Memory B cell (primary cell): ENCODE results near the gene PLSCR1.

Source experiments
- ATAC-seq: fragments of 150-1000 bp; cut with Tn5 transposase; 2 replicates; pipeline ENCODE4 v1.10.0; 2021; ENCODE audit warnings: low read depth, mild to moderate bottlenecking, moderate library complexity
- DNase-seq, 2 donors: peaks; one replicate each; pipeline ENCODE4 v3.0.0; 2022; ENCODE audit warnings: low spot score in 2 of 2
- H3K27ac Mint-ChIP-seq: one replicate; pipeline ENCODE4 v1.8.0; 2022; ENCODE audit warnings: mild to moderate bottlenecking, moderate library complexity, mixed read lengths
- H3K27me3 Mint-ChIP-seq: one replicate; pipeline ENCODE4 v1.8.0; 2022; ENCODE audit warnings: mixed read lengths
- H3K36me3 Mint-ChIP-seq: one replicate; pipeline ENCODE4 v1.8.0; 2022; ENCODE audit warnings: mild to moderate bottlenecking, mixed read lengths
- H3K4me1 Mint-ChIP-seq: one replicate; pipeline ENCODE4 v1.8.0; 2022; ENCODE audit warnings: mixed read lengths
- H3K4me3 Mint-ChIP-seq: one replicate; pipeline ENCODE4 v1.8.0; 2022; ENCODE audit warnings: mild to moderate bottlenecking, moderate library complexity, mixed read lengths
- H3K9me3 Mint-ChIP-seq: one replicate; pipeline ENCODE4 v1.8.0; 2022; ENCODE audit warnings: mixed read lengths

The PLSCR1 gene, protein sequence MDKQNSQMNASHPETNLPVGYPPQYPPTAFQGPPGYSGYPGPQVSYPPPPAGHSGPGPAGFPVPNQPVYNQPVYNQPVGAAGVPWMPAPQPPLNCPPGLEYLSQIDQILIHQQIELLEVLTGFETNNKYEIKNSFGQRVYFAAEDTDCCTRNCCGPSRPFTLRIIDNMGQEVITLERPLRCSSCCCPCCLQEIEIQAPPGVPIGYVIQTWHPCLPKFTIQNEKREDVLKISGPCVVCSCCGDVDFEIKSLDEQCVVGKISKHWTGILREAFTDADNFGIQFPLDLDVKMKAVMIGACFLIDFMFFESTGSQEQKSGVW

DNA sequence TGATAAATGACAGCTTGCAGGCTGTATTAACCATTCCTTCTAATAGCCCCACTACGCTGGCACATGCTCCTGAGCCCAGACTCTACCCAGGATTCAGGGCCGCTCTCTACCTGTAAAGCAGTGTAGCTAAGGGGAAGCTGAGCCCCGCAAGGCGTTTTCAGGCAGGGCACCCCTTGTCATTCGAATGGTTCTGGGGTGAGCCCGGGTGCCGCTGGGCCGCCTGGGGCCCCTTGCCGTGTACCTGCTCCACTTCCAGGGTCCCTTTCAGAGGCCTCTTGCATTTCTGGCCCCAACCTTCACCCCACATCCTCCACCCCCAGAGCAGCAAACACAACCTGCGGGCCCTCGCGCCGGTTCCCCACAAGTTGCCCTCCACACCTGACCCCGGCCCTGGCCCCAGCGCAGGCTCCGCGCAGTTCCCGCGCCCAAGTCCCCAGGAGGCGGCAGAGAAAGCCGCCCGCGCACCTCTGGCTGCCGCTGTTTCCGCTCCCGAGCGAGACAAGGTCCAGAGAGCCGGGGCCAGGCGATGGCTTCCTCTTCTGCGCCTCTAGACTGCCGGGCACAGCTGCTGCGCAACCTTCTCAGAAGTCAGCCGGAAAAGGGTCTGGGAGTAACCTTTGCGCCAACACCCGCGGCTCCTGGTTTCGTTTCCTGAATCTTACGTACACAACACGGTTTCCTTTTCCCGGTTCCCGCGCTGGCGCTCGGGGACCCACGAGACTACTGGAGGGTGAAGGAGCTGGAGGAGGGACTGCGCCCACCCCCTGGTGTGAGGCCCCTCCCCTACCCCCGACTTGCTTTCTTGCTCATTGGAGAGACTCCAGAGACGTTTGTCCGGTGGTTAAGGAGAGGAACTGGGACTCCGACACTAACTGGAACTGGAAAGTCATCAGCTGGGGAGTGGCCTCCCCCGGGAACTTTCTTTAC, at the start of gene PLSCR1:
Gene PLSCR1, minus strand, starts transcription at position 606 of the 927 bp plus-strand sequence. CDS start 8,055 bp downstream, outside the sequence.
- peak within 1 kb of the TSS; percentile 93 for H3K4me3 Mint-ChIP-seq
- ATAC-seq (peak; percentile 85), DNase-seq (peak; percentile 49 to 68)
- H3K27me3 Mint-ChIP-seq = no peaks in the 10 kb centered on the region
- H3K9me3 Mint-ChIP-seq = no peaks in the 10 kb centered on the region
- peaks cover 32% of the 10 kb centered on the region for H3K4me1 Mint-ChIP-seq
- peak within 1 kb of the TSS; percentile 94 for H3K27ac Mint-ChIP-seq
- no peaks in the 10 kb centered on the region for H3K36me3 Mint-ChIP-seq

DNA sequence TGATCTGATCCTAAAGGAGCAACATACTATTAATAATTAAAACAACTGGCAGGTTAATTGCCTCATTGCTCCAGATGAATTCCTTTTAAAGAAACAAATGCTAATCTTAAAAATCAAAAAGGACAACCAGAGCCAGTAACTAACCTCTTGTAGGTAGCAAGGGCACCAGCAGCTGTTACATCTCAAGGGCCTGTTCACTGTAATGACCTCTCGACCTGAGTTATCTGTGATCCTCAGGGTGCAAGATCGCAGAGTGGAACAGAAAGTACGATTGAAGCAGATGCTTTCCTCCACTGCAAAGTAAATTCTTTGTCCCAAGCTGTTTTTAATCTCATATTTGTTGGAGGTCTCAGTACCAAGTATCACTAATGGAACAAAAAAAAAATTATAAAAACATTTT, 49.4 kb upstream of the PLSCR1 start:
- no peak overlapping the region for H3K4me3 Mint-ChIP-seq
- H3K27me3 Mint-ChIP-seq = peaks cover 1% of the 10 kb centered on the region
- no peaks in the 10 kb centered on the region for H3K9me3 Mint-ChIP-seq
- no peaks in the 10 kb centered on the region for H3K36me3 Mint-ChIP-seq
- DNase-seq (no peak), ATAC-seq (no peak)
- no peaks in the 10 kb centered on the region for H3K4me1 Mint-ChIP-seq
- H3K27ac Mint-ChIP-seq = no peak overlapping the region

- Mint-ChIP-seq H3K4me1 (no peaks in the 10 kb centered on the region), H3K27me3 (peaks cover 3% of the 10 kb centered on the region), H3K27ac (no peak overlapping the region), H3K9me3 (no peaks in the 10 kb centered on the region), H3K36me3 (no peaks in the 10 kb centered on the region), H3K4me3 (no peak overlapping the region)
- ATAC-seq = no peak
- no peak for DNase-seq
Measured at GRCh38 chr3:146590521-146590920, 46.1 kb upstream of the PLSCR1 start.

- DNase-seq (no peak), ATAC-seq (no peak)
- no peaks in the 10 kb centered on the region for H3K9me3 Mint-ChIP-seq
- no peaks in the 10 kb centered on the region for H3K36me3 Mint-ChIP-seq
- no peak overlapping the region for H3K27ac Mint-ChIP-seq
- no peaks in the 10 kb centered on the region for H3K4me1 Mint-ChIP-seq
- H3K4me3 Mint-ChIP-seq = no peak overlapping the region
- H3K27me3 Mint-ChIP-seq = peaks cover 3% of the 10 kb centered on the region
Measured at GRCh38 chr3:146589899-146590508, 45.6 kb upstream of the PLSCR1 start.

GRCh38 chr3:146585156-146585555, 40.7 kb upstream of the PLSCR1 start:
- ATAC-seq (no peak), DNase-seq (no peak)
- Mint-ChIP-seq H3K4me3 (no peak overlapping the region), H3K27ac (no peak overlapping the region), H3K27me3 (peaks cover 3% of the 10 kb centered on the region), H3K9me3 (peaks cover 1% of the 10 kb centered on the region), H3K36me3 (no peaks in the 10 kb centered on the region), H3K4me1 (no peaks in the 10 kb centered on the region)

- Mint-ChIP-seq H3K4me3 (no peak overlapping the region), H3K27ac (peak overlapping the region; percentile 50), H3K9me3 (peaks cover 1% of the 10 kb centered on the region), H3K36me3 (no peaks in the 10 kb centered on the region), H3K27me3 (peaks cover 1% of the 10 kb centered on the region), H3K4me1 (no peaks in the 10 kb centered on the region)
- ATAC-seq = no peak
- DNase-seq = no peak
Measured at GRCh38 chr3:146581951-146582467, 37.6 kb upstream of the PLSCR1 start.

GRCh38 chr3:146581080-146581601, 36.7 kb upstream of the PLSCR1 start:
- no peak overlapping the region for H3K4me3 Mint-ChIP-seq
- H3K27me3 Mint-ChIP-seq = no peaks in the 10 kb centered on the region
- H3K4me1 Mint-ChIP-seq = no peaks in the 10 kb centered on the region
- no peaks in the 10 kb centered on the region for H3K36me3 Mint-ChIP-seq
- DNase-seq (no peak), ATAC-seq (no peak)
- no peak overlapping the region for H3K27ac Mint-ChIP-seq
- peaks cover 1% of the 10 kb centered on the region for H3K9me3 Mint-ChIP-seq

DNA sequence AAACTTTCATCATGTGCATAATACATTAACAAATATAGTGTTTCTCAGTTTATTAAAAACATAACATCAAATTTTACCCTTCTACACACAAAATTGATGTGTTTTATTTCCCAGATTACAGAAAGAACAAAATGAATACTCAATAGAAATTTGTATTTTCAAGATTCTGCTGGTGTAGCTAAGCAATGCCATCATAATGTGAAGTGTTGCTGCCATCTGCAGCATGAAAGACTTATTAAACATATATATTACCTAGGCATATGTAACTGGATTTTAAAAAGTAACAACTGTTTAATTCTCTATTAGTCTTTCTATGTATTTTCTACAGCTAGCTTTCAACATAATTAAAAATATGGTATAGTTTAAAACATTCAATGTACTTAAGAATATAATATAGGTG, 33.3 kb upstream of the PLSCR1 start:
- peak in 1 of 2 donors; percentile 3 for DNase-seq
- Mint-ChIP-seq H3K36me3 (no peaks in the 10 kb centered on the region), H3K4me3 (no peak overlapping the region), H3K4me1 (no peaks in the 10 kb centered on the region), H3K27me3 (no peaks in the 10 kb centered on the region), H3K9me3 (no peaks in the 10 kb centered on the region), H3K27ac (no peak overlapping the region)
- peak; percentile 57 for ATAC-seq

- DNase-seq = no peak
- no peaks in the 10 kb centered on the region for H3K27me3 Mint-ChIP-seq
- no peaks in the 10 kb centered on the region for H3K9me3 Mint-ChIP-seq
- no peak overlapping the region for H3K27ac Mint-ChIP-seq
- ATAC-seq = no peak
- no peaks in the 10 kb centered on the region for H3K4me1 Mint-ChIP-seq
- H3K4me3 Mint-ChIP-seq = no peak overlapping the region
- no peaks in the 10 kb centered on the region for H3K36me3 Mint-ChIP-seq
Measured at GRCh38 chr3:146575636-146576035, 31.2 kb upstream of the PLSCR1 start.

DNA sequence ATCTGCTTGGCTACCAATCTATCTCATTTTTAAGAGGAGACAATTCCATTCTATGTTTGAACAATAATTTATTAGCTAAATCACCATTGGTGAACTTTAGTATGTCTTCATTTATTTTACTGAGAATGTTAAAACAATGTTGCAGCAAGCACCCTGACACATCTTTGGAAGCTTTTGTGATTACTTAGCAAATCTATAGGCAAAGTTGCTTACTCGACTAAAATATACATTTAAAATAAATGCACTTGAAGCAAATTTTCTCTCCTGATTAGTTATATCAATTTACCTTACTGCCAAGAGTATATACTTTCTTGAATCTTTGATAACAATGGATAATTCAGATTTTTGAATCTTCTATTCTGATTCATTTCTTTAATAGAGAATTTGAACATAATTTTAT, 29.8 kb upstream of the PLSCR1 start:
- Mint-ChIP-seq H3K27ac (no peak overlapping the region), H3K9me3 (no peaks in the 10 kb centered on the region), H3K36me3 (no peaks in the 10 kb centered on the region), H3K4me3 (no peak overlapping the region), H3K27me3 (no peaks in the 10 kb centered on the region), H3K4me1 (no peaks in the 10 kb centered on the region)
- DNase-seq (no peak), ATAC-seq (no peak)

DNA sequence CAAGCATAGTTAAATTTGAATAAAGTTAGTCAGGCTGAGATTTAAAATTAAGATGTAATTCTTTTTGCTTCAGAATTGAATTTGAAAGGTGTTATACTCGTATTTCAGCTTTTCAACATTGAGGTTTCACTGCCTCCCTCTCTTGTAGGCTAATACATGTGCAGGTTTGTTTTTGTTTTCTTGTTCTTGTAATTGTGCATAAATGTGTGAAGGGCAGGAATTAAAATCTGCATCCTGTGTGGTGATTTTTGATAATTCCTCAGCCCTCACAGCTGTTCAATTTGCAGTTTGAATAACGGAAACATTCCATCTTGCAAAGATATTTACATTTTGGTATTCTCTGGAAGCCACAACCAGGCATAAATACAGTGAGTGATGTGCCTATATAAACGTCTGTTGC, 24.9 kb upstream of the PLSCR1 start:
- Mint-ChIP-seq H3K36me3 (no peaks in the 10 kb centered on the region), H3K9me3 (no peaks in the 10 kb centered on the region), H3K4me3 (no peak overlapping the region), H3K4me1 (no peaks in the 10 kb centered on the region), H3K27ac (no peak overlapping the region), H3K27me3 (no peaks in the 10 kb centered on the region)
- no peak for ATAC-seq
- DNase-seq = no peak

- H3K9me3 Mint-ChIP-seq = peaks cover 1% of the 10 kb centered on the region
- no peak overlapping the region for H3K4me3 Mint-ChIP-seq
- ATAC-seq (no peak), DNase-seq (no peak)
- no peak overlapping the region for H3K27ac Mint-ChIP-seq
- H3K36me3 Mint-ChIP-seq = no peaks in the 10 kb centered on the region
- peaks cover 1% of the 10 kb centered on the region for H3K27me3 Mint-ChIP-seq
- no peaks in the 10 kb centered on the region for H3K4me1 Mint-ChIP-seq
Measured at GRCh38 chr3:146566138-146566537, 21.7 kb upstream of the PLSCR1 start.

DNA sequence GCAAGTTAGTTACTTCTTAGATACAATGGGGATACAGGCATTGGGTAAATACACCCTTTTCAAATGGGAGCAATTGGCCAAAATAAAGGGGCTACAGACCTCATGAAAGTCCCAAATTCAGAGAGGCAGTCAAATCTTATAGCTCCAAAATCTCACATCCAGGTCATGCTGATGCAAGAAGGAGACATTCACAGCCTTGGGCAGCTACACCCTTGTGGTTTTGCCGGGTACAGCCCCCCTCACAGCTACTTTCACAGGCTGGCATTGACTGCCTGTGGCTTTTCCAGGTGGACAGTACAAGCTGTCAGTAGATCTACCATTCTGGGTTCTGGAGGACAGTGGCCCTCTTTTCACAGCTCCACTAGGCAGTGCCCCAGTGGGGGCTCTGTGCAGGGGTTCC, 17.5 kb upstream of the PLSCR1 start:
- H3K4me3 Mint-ChIP-seq = no peak overlapping the region
- H3K9me3 Mint-ChIP-seq = peaks cover 1% of the 10 kb centered on the region
- H3K4me1 Mint-ChIP-seq = no peaks in the 10 kb centered on the region
- no peaks in the 10 kb centered on the region for H3K36me3 Mint-ChIP-seq
- H3K27me3 Mint-ChIP-seq = peaks cover 1% of the 10 kb centered on the region
- DNase-seq (no peak), ATAC-seq (no peak)
- H3K27ac Mint-ChIP-seq = no peak overlapping the region

- no peak overlapping the region for H3K4me3 Mint-ChIP-seq
- H3K36me3 Mint-ChIP-seq = no peaks in the 10 kb centered on the region
- H3K9me3 Mint-ChIP-seq = peaks cover 1% of the 10 kb centered on the region
- H3K27ac Mint-ChIP-seq = no peak overlapping the region
- H3K4me1 Mint-ChIP-seq = no peaks in the 10 kb centered on the region
- DNase-seq (no peak), ATAC-seq (no peak)
- H3K27me3 Mint-ChIP-seq = peaks cover 1% of the 10 kb centered on the region
Measured at GRCh38 chr3:146561463-146561862, 17.1 kb upstream of the PLSCR1 start.
